Midbrain (tissue), 1 donor: ENCODE results near the gene IFT88.
"Not testable (repeated sequence)": the region's sequence is repeated elsewhere in the genome, so short reads cannot be mapped to it uniquely, and the experiment has no call there.

Experiments used
- DNase-seq: peaks from one replicate; lab custom pipeline; 2025; lab: John Stamatoyannopoulos, UW

The IFT88 gene

DNA sequence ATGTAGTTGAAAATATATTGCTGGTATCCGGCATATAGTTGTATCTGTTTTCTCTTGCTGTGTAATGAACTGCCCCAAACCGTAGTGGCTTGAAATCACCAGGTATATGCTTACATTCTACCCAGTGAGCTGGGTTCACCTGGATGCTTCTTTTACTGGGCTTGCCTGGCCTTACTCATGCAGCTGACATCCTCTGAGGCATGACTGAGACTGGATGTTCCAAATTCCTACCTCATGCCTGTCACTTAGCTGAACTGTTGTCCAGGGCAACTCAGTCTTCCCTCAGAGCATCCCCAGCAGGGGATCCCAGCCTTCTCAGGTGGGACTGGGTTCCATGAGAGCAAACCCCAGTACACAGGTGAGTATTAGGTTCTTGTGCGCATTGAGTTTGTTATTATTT lies 66.8 kb downstream of the IFT88 start:
- no peak for DNase-seq

DNA sequence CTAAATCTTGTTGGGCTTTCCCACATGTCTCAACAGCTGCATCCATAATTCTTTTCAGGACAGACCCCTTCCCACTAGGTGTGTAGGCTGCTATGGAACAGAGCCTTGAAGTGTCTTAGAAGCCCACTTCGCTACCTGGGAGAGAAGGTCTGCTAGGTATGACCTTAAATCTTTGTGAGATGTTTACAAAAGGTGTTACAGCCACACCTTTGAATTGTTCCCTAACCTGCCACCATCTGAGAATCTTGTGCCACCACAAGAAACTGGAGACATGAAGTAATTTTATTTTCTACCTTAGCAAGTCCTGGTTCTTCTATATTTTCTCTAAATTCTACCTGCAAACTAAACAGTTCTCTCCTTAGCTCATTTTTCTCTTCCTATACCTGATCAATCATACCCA lies 69.1 kb downstream of the IFT88 start:
- DNase-seq, result no peak

DNA sequence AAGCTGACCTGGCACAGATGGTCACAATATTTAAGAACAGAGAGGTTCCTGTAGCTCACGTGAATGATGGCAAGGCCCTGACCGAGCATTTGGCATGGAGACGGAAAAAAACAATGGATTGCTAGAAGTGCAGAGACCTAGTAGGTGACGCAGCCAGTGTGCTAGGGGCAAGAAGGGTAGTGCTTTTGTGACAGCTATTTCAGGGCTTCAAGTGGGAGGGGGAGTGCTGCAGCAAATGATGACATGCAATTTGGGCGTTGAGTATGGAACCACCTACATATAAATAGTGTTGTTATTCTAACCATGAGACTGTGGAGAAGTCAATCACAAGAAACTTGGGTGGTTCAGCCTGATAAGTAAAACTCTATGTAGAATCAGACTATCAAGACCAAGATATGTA lies 70.9 kb downstream of the IFT88 start:
- DNase-seq, result no peak

DNA sequence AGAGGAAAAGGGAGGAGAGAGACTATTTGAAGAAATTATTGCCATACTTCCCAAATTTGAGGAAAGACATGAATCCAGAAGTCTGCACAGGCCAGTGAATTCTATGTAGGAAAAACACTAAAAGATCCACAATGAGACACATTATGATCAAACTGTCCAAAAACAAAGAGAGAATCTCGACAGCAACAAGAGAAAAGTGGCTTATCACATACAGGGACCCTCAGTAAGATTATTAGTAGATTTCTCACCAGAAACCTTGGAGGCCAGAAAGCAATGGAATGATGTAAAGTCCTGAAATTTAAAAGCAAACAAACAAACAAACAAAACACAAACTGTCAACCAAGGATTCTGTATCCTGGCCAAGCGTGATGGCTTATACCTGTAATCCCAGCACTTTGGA lies 80.8 kb downstream of the IFT88 start:
- no peak for DNase-seq

DNA sequence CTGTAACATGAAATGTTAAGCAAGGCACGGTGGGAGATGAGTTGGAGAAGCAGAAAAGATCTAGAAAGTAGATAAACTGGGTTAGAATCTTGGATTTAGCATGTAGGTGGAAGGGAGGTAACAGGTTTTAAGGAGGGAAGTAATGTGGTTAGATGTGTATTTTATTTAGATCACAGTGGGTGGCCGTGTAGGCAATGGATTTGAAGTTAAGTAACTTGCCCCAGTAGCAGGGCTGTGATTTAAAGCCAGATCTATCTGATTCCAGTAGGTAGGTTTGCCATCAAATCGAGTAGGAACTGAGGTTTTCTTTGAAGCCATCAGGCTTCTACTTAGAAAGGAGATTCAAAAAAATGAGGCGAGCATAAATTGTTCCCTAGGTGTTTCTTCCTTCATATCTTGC lies 86.0 kb downstream of the IFT88 start:
- no peak for DNase-seq

DNA sequence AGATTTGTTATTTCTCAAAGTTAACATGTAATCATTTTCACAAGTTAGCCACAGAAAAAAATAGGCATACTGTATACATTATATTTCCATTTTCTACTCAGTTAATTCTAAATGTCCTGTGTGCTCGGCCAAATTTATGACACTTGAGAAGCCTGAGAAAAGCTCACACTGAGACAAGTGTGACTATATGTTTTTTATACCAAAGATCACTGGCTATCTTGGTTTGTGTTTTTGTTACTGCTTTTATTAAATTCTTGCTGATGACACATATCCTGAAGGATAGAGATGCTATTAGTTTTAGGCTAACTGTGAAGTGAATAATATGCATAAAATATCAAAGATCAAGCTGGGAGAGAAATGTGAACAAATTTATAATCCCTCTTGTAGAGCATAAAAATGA lies 87.2 kb downstream of the IFT88 start:
- DNase-seq, result no peak

DNA sequence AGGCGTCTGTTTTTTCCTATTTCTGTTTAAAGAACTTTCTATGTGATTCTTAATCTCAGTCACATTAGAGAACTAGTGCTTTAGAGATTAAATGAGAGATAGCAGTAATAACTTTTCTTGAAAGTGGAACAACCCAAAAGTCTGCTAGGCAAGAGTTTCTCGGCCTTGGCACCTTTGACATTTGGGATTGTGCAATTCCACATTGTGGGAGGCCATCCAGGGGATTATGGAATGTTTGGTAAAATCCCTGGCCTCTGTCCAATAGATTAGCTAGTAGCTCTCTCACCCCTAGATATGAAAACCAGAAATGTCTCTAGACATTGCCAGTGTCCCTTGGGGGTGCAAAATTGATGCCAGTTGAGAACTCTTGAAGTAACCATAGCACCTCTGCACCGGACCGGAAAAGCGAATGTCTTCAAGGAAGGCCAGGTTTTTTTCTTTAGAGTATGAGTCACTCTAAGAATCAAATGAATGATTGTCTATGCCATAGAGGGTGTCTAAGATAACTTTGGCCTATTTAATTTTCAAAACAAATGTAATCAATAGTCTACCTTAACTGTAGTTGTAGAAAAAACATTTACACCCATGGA lies 91.6 kb downstream of the IFT88 start:
- DNase-seq, result no peak

DNA sequence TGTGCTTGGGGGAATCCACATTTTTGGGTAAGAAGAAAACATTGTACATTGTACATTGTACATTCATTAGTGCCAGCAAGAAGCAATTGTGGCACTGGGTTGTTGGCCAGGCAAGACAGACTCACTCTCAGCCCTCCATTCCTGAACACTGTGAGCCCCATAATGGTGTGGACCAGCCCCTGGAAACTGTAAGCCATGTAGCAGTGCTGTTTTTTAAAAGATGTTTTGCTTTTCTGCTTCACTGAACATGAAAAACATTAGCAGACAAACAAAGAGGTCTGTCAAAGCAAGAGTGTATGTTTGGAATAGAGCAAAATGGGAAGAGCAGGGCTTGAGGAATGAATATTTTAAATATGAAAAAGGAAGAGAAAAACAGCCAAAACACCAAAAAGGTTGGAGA lies 97.4 kb downstream of the IFT88 start:
- peak; percentile 49 for DNase-seq

DNA sequence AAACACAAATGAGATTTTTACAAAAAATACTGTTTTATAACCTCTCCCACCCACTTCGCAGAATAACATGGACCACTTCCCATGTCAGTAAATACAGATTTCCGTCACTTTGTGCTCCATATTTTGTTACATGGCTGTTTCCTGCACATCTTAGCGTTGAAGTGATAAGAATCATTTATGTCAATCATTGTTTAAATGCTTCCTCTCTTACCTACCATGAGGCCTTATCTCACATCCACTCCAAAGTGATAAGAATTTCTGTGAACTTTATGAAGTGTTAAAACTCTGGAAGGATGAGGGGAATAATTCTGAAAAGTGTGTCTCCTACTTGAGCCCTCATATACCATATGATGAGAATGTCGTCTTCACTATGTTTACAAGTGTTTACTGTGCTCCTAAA lies 100.0 kb downstream of the IFT88 start:
- no peak for DNase-seq

DNA sequence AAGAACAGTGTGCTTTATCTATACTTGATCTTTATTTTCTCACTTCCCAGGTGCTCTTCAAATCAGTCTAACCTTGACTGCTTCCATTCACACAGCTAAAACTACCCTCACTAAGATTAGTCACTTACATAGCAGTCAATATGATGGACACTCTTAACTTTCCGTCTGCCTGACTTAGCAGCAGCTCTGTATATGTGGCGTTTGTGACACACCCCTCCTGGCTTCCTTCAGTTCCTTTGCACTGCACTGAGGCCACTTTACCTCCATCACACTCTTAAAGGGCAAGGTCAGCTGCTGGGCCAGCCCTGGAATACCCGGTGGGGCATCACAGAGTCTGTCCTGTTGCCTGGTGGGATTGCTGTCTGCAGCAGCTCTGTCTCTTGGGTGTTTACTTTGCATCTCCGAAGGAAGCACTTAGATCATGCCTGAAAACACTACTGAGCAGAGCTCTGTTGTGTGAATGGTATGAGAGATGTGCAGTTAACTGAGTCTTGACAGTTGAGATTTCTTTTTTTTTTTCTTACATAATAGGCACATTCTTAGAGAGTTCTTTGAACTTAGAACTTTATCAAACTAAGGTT lies 101.0 kb downstream of the IFT88 start:
- no peak for DNase-seq

DNA sequence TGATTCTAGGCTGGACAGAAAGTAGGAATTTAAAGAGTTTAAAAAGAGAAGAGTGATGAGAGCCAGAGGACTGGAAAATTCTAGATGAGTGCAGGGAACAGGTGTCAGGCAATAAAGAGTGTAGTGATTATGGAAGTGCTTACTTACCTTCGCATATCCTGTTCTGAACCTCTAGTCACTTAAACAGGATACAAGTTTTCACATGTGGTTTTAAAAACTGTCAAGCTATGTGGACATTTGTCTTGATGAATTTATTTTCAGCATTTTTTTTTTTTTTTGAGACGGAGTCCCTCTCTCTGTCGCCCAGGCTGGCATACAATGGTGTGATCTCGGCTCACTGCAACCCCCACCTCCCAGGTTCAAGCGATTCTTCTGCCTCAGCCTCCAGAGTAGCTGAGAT lies 102.2 kb downstream of the IFT88 start:
- DNase-seq, result no peak

DNA sequence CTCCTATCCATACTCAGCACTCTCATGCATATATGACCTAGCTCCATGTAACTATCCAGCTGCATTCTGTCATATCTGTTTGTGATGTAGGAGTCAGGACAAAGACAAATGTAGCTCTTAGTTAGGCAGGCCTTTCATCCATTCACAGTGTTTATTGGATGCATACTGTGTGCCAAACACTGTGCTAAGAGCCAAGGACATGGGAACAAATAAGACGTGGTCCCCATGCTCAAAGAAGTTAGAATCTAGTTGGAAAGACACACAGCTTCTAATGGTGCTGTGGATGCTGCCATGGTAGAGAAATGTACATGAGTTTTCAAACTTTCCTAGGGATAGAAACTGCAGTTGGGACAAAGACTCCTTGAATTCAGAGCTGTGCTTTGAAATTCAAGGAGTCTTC lies 104.8 kb downstream of the IFT88 start:
- peak; percentile 44 for DNase-seq

DNA sequence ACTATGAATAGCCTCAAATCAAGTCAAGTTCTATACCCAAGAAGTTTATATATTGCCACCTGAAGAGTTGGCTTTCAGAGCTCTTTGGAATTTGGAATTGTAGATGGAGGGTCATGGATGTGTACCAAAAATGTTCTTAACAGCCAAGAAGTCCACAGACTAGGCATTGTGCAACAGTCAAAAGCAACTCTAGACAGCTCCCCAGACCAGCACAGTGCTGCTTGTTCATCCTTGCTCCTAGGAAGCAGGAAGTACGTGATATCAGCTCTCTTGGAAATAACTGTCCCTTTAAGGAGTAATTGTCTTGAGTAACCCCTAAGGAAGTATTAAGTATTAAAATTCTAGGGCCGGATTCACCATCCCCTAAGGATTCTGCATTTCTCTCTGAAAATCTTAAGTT lies 105.8 kb downstream of the IFT88 start:
- DNase-seq, result no peak

DNA sequence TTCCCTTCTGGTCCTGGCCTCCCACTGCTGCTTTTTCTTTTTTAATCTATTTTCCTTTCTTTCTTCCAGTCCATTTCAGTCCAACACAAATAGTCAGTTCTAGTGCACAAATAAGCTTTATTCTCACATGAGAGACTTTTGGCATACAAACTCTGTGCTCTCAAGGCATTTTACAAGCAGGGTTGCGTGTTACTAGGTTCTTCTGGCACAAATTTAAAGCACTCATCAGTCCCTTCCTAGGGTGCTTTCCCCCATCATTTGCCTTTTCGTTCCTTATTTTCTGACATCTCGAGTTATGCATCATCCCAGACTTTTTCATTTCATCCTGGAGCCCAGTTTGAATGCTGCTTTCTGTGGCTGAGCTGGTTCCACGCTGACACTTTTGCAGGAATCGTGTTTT lies 106.8 kb downstream of the IFT88 start:
- peak; percentile 72 for DNase-seq

DNA sequence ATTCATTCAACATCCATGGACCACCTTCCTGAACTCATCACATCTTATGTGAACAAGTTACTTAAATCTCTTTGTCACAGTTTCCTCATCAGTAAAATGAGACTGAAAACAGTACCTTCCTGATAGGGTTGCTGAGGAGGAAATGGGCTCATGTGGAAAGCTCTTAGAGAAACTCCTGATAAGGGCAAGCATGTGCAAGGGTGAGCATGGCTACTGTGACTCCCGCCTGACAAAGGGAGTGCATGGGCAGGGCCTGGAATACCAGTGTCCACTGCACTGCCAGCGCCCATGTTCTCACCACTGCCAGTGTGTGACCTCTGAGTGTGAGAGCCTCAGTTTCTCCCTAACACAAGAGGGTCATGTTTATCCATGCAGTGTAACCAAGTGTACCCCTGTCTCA lies 109.3 kb downstream of the IFT88 start:
- no peak for DNase-seq

DNA sequence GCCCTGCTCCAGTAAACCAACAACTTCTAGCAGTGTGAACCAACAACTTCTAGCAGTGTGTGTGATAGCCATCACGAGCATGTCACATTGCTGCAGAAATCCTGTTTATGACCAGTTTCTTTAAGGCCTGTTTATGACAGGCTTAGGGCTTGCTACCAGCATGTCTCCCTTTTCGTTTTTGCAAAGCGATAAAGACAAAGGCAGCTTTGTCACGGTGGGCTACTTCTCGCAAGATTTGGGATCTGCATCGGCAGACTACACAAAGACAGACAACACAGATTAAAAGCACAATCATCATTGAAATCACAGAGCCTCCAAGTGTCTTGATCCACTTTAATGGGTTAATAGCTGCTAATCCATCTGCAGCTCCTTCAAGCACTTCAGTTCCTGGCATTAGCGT lies 111.6 kb downstream of the IFT88 start:
- DNase-seq, result not testable (repeated sequence)

DNA sequence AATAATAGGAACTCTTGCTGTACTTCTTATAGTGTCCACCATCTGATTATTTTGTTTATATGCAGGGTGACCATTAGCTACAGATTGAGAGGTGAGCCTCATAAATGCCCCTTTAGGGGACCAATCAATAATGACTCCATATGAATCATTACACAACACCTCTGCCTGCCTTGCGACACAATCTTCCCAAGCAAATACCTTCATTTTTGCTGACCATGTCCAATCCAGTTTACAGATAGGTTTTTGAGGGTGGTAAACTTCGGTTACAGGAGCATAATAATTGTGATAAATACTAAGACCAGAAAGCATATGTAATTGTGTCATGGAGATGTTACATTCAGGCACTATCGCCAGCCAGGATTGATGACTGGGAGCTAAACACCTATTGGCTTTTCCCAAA lies 112.9 kb downstream of the IFT88 start:
- DNase-seq, result no peak

DNA sequence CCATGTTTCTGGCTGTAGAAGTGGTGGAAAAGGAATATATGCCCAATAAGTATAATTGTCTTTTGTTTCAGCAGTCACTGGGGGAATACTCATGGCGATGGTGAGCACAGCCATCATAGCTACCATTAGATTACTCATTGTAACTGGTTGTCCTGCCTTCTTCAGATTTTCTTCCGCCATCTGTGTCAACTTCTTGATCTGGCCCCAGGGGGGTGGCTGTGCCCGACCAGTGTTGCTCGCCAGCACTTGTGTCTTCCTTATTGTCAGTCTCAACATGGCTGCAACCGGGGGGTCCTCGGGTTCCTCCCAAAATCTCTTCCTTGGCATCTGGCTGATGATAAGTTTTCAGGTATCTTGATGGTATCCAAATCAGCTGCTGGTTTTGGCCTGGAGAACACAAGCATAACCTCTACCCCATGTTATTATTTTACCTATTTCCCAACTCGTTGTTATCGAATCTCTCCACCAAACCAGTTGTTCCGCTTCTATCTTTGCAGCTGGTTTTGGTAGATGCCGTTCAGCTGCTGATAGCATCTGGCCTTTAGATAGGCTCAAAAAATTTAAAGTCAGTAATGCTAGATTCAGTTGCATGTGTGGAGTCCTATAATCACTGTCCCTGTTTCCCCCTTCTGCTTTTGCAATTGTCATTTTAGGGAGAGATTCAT lies 113.6 kb downstream of the IFT88 start:
- no peak for DNase-seq

DNA sequence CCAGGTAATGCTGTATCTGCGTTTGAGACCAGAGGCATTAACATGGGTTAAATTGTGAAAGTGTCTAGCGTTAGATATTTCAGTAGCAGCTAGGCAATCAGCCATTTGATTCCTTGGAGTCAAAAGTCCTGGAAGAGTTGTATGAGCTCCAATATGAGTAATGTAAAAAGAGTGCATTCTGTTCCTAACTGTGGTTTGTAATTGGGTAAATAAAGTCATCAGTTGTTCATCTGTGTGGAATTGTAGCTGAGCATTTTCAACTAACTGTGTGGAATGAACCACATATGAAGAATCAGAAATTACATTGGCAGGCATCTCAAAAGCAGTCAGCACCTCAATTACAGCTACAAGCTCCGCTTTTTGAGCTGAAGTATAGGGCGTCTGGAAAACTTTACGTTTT lies 114.5 kb downstream of the IFT88 start:
- DNase-seq, result not testable (repeated sequence)

DNA sequence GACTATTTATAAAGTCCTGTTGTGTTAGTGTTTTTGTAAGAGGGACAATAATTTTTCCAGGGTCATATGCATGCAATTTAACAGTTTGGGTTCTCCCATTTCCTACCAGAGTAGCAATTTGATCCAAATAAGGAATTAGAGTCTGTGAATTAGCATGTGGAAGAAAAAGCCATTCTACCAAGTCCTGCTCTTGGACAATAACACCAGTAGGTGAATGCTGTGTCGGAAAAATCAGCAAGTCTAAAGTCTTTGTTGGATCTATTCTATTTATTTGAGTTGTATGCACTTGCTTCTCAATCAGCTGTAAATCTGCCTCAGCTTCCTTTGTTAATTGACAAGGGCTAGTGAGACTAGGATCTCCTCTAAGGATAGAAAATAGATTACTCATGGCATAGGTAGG lies 115.1 kb downstream of the IFT88 start:
- no peak for DNase-seq

DNA sequence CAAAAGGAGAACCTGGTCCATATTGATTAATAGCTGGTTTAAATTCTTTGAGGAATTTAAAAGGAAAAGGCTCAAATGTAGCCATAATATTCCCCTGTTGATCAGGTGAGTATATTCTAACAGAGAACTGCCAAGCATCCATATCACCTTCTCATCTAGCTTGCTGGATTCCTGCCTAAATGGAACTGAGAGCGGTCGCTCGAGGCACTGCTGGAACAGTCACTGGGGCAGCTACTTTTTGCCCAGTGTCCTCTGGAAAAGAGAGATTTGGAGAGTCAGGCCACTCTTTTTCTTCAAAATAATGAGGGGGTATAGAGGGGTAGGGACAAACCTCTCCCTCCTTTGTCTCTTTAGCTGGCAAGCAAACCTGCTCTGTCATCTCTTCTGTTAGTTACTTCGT lies 117.1 kb downstream of the IFT88 start:
- no peak for DNase-seq

DNA sequence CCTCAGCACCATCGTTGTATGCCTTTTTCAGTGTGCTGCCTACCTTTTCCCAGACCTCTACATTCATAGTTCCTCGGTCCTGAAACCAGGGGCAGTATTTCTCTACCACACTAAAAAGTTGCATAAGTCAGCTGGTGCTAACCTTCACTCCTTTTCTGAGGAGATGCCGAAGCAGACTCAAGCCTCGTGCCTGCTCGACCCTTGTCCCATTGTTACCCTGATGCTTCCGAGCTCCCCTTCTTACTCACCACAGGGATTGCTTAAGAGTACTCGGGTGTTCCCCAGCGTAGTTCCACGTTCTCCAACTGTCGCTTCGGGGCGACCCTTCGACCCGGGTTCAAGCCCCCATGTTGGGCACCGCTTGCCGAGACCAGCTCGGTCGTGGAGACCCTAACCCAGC lies 117.6 kb downstream of the IFT88 start:
- DNase-seq, result no peak

DNA sequence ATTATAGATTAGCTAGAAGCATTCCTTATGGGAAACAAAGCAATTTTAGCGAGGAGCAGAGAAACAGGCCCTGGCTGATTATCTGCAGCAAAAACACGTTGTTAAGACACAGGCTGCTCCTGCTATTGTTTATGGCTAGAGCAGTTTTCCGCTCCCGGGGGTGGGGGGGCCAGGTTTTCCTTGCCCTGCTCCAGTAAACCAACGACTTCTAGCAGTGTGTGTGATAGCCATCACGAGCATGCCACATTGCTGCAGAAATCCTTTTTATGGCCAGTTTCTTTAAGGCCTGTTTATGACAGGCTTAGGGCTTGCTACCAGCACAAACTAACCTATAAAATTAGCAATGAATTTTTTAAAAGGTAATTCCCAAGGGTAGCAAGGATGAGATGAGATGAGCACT lies 118.1 kb downstream of the IFT88 start:
- no peak for DNase-seq

DNA sequence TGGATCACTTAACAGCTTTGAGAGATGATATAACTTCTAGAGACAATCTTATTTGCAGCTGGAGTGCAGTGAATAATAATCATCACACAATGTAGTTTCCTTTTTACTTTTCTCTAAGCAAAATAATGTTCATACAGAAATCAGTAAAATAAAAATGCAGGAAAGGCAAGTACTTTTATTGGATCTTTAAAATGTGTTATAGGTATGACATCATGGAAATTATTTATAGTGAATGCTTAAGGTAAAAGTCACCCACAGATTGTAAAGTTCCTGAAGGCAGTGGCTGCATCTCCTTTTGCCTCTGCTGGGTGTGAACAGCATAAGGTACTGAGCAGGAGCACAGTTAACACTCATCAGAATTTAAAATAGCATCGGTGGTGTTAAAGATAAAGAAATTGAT lies 119.2 kb downstream of the IFT88 start:
- DNase-seq, result no peak
